NCI-H1092 (cell line): ENCODE measurements around the gene THADA.
"Not testable (repeated sequence)": the region's sequence is repeated elsewhere in the genome, so short reads cannot be mapped to it uniquely, and the experiment has no call there.

Experiments used
- DNase-seq: peaks from one replicate; lab custom pipeline; 2025; lab: John Stamatoyannopoulos, UW

Gene THADA

GRCh38 chr2:43541165-43541564 lies 54.7 kb downstream of the THADA start:
- no peak for DNase-seq

DNA sequence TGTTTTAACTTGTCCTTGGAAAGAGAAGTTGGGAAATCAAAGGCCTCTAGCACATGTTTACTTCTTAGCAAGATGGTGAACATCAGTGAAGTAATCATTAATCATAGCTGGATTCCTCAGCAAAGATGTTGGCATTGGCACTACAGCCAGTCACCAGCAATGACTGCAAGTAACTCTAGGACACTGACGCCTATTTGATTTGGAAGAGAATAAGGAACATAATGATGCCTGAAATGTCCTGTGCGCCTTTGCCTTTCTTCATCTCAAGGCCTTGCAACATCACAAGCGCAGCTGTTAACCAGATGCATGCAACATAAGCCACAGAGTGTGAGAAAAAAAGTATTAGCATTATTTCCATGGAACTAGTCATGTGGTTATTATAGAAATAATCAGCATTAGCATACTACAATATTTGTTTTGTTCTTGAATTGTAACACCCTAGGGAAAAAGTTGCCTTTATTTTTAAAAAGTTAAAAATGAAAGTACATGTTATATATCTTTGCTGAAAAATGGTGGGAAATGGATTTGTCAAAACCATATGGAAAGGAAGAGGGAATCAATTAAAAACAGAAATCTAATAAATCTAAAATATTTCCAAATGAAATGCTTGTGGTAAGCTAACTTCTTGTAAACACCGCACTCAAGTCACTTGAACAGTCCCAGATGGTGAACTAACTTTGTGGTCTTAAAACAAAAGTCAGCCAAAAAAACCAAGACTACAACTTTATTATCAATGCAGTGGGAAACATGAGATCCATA lies 55.6 kb downstream of the THADA start:
- DNase-seq = no peak

DNA sequence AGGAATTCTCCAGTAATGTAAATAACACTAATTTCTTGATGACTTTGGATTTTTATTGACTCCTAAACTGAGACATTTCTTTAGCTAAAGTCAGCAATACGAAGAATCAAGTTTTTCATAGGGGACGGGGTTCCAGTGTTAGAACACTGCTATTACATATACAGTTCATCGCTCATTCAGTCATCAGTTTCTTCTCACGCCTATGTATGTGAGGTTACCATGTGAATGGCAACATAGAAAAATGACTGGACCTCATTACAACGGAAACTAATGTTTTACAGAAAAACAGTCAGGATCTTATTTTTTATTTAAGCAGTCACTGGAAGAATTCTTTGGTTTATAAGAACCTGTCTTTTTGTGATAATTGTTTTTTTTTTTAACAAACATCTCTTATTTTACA lies 56.4 kb downstream of the THADA start:
- DNase-seq = no peak

DNA sequence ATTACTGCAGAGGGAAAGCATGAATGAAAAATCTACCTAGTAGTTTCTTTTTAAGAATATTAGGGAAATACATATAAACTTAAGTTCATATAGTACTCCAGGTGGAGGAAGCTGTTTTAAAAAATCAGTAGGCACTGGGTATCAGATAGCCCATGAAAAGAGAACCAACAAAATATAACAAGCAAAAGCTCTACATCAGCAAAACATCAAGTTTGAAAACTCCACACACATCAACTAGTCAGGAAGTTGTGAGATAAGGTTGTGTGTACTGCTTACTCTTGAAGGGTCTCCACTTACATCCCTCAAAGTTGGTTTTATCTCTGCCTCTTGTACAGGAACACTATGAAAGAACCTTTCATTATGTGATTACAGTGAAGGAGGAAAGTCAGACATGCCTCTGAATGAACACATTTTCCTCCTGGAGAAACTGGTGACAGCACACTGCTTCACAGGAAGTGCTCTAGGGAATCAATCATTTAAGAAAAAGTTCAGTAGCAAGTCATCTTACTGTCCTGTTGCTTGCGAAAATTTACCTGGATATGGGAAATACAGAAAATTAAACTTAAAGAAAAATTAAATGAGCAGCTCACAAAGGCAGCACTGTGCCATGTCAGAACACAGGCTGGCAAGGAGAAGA lies 57.7 kb downstream of the THADA start:
- DNase-seq = no peak

DNA sequence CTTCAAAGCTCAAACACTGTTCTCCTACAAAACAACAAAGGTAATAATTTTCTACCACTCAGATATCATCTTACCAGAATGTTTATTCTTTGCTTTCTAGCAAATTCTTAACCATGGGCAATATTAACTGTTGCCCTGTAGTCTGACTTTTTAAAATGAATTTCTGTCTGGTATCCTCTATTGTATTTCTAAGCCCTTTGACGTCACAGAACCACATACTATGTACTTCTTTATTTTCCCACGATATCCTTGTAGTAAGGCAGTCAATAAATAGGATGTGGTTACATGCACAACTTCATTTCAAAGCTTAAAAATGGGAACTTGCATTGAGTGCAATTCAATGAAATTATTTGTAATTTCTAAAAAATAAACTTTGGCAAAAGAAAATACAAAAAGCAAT lies 58.7 kb downstream of the THADA start:
- no peak for DNase-seq

DNA sequence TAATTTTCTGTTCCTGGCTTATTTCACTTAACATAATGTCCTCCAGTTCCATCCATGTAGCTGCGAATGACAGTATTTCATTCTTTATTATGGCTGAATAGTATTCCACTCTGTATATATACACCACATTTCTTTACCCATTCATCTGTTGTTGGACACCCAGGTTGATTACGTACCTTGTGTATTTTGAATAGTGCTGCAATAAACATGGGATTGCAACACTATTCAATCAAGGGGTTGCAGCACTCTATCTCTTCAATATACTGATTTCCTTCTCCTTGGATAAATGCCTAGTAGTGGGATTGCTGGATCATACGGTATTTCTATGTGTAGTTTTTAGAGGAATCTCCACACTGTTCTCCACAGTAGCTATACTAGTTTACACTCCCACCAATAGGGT lies 61.3 kb downstream of the THADA start:
- DNase-seq = no peak

GRCh38 chr2:43532572-43532971 lies 63.3 kb downstream of the THADA start:
- not testable (repeated sequence) for DNase-seq

DNA sequence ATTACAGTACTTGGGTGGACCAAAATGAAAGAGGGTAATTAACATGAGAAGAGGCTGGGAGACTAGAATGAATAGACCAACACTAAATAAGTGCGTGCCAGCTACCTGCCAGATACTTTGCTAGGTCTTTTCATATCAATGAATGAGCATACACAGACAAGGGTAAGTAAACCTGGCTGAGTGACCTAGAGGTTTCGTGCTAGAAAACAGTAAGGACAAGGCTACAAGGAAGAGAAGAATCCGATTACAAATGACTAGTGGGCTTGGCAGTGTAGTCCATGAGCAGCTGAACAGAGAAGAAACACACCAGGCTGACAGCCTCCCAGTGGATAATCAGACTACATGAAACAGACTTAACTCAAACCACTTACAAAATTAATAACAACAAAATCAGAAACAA lies 64.6 kb downstream of the THADA start:
- no peak for DNase-seq

DNA sequence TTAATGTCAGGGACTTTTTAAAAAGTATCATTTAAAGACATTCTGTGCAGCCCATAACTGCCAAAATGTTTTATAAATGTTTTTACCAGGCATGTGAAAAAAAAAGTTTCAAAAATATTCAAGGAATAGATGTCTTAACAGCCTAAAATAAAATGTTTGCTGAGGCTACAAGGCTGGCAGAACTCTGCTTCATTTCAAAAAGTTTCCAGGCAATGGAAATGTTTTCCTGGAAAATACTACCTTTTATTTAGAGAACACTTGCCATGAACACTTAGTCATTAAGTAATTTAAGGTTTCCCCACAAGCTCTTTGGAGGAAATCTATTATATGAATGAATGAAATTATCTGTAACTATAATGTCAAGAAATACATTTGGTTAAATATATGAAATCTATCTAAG lies 68.8 kb downstream of the THADA start:
- no peak for DNase-seq

DNA sequence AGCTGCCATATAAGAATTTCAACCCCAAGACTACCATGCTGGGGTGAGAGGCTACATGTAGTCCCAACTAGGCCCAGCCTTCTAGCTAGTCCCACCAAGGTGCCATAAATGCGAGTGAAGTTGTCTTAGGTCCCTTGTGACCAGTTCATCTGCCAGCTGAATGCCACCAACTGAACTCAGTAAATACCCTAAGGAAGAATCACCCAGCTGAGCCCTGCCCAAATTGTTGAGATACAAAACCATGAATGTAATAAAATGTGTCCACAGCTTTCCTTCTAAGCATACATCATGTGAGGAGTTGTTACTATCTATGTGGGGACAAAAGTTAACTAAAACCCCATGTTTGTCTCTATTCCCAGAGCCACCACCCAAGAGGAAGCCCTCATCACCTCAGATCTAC lies 70.3 kb downstream of the THADA start:
- DNase-seq = no peak

- DNase-seq = no peak
These were observed 71.5 kb downstream of the THADA start for GRCh38 chr2:43524177-43524965.

DNA sequence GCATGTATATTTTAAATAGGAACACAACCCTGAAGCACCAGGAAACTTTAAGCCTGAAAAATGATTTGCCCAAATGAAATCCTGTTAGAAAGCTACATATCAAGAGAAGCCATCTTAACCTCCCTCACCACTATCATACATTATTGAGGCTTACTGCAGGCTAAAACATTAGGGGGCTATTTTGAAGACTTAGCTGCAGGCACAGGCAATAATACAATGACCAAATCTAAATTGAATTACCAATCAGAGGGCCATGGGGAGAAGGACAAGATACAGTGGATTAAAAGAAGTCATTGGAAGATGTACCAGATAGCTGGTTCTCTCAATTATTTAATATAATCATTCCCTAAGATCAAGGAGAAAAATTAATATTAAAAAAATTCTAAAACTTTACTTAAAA lies 73.7 kb downstream of the THADA start:
- DNase-seq = no peak

GRCh38 chr2:43521568-43521967 lies 74.3 kb downstream of the THADA start:
- DNase-seq = no peak

DNA sequence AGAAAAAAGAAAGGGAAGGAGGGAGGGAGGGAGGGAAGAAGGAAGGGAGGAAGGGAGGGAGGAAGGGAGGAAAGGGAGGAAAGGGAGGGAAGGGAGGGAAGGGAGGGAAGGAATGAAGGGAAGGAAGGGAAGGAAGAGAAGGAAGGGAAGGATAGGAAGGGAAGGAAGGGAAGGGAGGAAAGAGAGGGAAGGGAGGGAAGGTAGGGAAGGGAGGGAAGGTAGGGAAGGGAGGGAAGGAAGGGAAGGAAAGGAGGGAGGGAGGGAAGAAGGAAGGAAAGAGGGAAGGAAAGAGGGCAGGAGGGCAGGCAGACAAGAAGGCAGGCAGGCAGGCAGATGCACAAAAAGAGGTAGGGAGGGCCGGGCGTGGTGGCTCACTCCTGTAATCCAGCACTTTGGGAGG lies 74.9 kb downstream of the THADA start:
- no peak for DNase-seq

DNA sequence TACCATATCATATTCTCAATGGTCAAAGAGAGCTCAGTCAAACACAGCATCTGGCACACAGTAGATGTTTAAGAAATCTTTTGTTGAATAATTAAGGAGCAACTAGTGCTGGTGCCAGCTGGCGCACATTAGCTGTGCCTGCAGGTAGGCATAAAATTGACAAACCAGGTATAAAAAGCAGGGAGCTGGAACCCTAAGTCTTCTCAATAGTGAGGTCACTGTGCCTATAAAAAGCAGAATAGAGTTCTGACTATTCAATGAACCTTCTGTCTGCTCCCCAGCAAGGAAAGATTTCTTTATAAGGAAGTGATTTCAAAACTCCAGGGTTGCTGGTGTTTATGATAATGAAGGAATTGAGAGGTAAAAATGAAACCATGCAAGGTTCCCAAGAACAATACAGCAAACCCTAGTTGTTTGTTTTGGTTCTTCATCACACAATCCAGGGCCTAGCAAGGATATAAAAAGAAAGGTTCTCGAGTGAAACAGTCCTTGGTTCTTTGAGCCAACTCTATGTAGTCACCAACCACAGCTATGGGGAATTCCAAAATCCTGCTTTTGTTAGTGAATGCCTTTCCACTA lies 76.1 kb downstream of the THADA start:
- no peak for DNase-seq

- DNase-seq = no peak
These were observed 77.1 kb downstream of the THADA start for GRCh38 chr2:43518718-43519117.

- no peak for DNase-seq
These were observed 77.7 kb downstream of the THADA start for GRCh38 chr2:43518181-43518580.

DNA sequence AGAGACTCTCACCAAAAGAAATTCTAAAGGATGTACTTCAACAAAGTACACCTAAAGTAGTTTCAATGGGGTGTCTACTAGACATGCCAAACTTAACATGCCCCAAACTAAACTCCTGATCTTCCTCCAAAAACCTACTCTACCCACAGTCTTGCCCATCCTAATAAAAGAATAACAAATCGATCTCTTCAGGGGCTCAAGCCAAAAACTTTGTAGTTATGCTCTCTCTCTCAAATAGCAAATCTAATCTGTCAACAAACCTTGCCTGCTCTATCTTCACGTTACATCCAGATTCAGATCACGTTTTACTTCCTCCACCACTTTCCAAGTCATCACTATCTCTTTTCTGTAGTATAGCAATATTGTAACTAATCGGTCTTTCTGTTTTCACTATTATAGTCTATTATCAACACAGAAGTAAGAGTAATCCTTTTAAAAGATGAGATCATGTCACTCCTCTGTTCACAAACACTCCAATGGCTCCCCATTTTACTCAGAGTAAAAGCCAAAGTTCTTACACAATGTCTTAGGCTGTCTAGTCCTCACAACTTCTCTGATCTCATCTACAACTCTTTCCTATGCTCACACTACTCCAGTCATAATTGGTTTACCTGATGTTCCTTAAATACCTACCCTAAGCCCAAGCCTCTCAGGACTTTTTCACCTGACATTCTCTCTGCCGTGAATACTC lies 79.9 kb downstream of the THADA start:
- no peak for DNase-seq

GRCh38 chr2:43515248-43515647 lies 80.6 kb downstream of the THADA start:
- no peak for DNase-seq

- DNase-seq = no peak
These were observed 82.0 kb downstream of the THADA start for GRCh38 chr2:43513796-43514195.

DNA sequence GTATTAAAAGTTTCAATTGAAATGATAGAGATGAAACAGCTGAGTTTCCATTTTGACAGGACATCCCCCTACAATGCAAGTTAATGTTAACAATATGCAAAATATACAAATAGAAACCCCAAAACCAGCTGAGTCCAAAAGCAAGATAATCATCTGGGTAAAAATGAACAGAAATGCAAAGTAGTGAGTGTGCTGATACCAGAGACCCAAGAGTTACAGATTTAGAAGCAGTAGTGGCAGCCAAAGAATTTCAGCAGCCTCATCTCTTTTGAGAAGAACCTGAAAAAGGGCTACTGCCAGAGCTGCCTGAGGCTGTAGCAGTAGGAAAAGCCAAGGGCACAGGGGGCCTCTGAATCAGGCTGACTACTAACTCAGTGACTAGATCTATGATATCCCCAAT lies 82.6 kb downstream of the THADA start:
- DNase-seq = no peak

GRCh38 chr2:43511199-43511598 lies 84.6 kb downstream of the THADA start:
- no peak for DNase-seq
